ENCODE data around the gene PLCB1.
"Not testable (repeated sequence)": the region's sequence is repeated elsewhere in the genome, so short reads cannot be mapped to it uniquely, and the experiment has no call there.

The PLCB1 gene

GRCh38 chr20:8602389-8603116, 470.5 kb downstream of the PLCB1 start:
- DNase-seq (ENCODE audit: low read depth) = no peak

DNA sequence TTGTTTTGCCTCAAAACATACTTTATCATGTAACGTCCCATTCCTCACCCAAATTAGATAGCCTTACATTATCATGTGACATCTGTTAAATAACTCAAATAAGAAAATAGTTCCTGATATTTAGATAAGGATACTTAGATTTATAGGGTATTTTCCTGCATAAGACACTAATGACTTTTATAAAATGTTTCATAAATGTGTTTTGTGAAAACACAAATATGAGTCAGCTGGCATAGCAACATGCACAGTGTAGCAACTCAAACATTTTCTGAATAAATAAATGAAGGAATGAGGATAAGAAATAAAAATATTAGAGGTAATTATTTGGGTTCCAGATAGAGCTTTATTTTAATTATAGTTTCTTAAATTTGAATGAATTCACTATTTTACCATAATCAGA, 476.4 kb downstream of the PLCB1 start:
- DNase-seq (ENCODE audit: low read depth) = no peak

- peak; percentile 36 for DNase-seq (ENCODE audit: low read depth)
Measured at GRCh38 chr20:8616792-8617191, 484.7 kb downstream of the PLCB1 start.

GRCh38 chr20:8621001-8621400, 488.9 kb downstream of the PLCB1 start:
- DNase-seq (ENCODE audit: low read depth) = no peak

DNA sequence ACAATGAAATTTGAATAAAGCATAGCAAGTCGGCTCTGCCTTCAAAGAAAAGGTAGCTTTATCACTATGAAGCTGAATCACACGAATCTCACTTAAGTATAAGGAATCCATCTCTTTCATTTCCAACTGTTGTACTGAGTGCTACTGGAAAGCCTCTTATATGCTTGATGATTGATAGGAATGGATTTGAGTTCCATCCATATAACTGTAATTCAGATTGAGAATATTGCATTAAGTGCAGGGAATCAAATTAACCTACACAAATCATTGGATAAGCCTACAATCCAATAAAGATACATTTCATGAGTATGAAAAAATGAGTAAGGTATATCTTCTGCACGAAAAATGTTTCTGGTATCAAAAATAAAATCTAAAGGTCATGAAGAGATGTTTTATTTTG, 492.0 kb downstream of the PLCB1 start:
- no peak for DNase-seq (ENCODE audit: low read depth)

DNA sequence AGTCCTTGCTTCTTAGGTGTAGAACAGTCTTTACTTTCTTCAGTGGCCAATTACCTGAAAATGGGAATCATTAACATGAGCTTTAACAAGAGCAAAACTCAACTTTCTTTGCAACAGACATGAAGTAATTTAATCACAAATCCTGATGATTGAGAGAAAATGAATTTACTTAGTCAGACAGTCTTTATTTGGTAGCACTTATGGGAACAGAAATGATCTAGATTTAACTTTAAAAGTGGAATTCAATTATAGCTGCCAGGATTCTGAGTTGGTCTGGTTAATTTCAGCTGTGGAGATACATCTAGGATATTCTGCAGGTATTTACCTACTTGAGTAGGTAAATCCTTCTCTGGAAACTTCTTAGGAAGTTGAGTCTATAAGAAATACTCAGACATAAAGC, 492.6 kb downstream of the PLCB1 start:
- no peak for DNase-seq (ENCODE audit: low read depth)

GRCh38 chr20:8627340-8628004, 495.4 kb downstream of the PLCB1 start:
- DNase-seq (ENCODE audit: low read depth) = no peak

DNA sequence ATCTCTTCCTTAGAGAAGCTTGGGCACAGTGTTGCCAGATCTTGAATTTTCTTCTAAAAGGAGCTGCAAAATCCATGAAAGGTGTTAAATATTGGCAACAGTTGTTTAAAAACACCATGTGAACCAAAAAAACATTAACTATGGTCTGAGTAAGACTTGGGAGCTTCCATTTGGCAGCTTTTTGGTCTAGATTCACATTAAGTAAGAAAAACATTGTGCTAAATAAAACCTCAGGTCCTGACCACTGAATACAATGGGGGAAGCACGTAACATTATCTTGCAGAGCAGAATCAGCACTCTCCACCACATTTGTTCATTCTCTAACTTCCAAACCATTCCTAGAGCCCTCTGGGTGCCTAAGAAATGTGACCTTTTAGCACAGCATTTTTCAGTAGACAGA, 499.2 kb downstream of the PLCB1 start:
- DNase-seq (ENCODE audit: low read depth) = no peak

DNA sequence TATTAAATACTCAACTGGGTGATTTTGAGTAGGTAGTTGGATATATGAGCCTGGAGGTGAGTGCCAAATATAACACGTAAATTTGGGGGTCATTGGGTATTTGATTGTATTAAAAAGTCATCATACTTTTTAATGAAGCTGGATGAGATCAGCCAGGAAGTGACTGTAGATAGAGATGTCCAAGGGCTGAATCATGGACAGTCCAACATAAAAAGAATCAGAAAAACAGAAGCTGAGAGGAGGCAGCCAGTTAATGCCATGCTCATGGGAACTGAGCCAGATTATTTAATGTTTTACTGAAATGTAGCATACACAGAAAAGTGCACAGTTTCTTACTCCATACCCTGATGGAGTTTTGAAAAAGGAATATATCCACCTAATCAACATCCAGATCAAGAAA, 501.3 kb downstream of the PLCB1 start:
- no peak for DNase-seq (ENCODE audit: low read depth)

GRCh38 chr20:8635048-8635572, 503.0 kb downstream of the PLCB1 start:
- no peak for DNase-seq (ENCODE audit: low read depth)

DNA sequence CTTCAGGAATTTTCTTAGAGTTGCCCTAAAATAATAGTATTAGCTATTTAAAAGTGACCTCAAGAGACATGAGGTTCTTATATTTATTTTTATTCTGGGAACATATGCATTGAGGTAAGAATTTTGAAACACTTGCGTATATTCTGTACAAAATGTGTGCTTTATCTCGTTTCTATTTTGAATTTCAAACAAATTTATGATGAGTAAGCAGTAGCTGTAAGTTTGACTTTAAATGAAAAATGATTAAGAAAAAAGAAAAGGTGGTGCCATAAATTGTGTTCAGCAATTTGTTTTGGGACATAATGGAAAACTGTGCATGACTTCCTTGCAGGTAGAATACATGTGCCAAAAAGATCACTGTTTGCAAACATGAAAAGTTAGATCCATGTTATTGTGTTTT, 503.8 kb downstream of the PLCB1 start:
- no peak for DNase-seq (ENCODE audit: low read depth)

GRCh38 chr20:8639112-8639778, 507.2 kb downstream of the PLCB1 start:
- no peak for DNase-seq (ENCODE audit: low read depth)

DNA sequence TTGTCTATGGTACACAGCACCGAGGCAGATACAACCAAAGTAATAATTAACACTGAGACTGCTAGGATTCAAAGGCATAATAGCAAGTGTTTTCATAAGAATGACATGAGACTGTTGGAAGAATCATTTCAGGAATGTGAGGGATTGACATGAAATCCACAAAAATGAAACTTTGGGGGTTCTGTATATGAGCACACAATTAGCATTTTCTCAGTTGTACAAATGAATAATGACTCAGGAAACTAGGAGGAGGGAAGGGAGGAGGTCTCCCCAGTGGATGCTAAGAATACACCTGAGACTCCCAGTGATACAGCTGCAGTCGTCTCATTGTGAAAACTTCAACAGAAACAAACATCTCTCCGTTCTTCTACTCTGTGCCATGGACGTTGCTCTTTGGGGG, 508.4 kb downstream of the PLCB1 start:
- DNase-seq (ENCODE audit: low read depth) = no peak

- DNase-seq (ENCODE audit: low read depth) = no peak
Measured at GRCh38 chr20:8642247-8642646, 510.2 kb downstream of the PLCB1 start.

- not testable (repeated sequence) for DNase-seq (ENCODE audit: low read depth)
Measured at GRCh38 chr20:8644468-8644867, 512.4 kb downstream of the PLCB1 start.

DNA sequence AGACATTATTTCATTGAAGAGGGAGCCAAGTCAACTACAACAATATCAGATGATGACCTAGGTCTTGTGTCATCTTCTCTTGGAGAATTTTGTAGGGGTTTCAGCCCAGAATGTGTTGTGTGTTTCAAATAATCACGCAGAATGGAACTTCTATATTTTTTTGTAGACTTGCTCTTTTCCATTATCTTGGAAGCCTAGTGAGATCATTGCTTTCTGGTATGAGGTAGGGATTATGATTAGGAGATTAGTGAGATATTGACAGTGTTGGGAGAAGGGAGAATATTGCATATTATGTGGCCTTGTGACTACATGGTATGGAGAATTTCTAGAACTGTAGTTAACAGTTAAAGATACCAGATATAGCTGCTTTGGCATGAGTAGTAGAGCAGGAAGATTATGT, 513.3 kb downstream of the PLCB1 start:
- DNase-seq (ENCODE audit: low read depth) = no peak

DNA sequence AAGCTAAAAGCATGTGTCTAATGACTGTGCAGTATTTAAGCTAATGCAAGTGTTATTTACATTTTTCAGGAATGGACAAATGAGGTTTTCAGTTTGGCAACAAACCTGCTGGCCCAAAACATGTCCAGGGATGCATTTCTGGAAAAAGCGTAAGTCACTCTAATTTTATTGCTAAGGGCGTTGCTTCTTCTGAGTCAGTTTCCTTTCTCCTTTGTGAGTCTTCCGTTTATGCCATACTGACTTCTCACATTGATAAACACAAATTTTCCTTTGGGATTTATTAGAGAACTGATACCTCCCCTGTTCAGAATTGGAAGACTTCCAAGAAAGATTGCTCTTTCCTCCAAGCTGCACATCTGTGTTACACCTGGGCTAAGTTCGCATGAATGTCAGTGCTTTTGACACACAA, 514.0 kb downstream of the PLCB1 start:
- DNase-seq (ENCODE audit: low read depth) = peak; percentile 31

GRCh38 chr20:8646716-8647115, 514.6 kb downstream of the PLCB1 start:
- DNase-seq (ENCODE audit: low read depth) = no peak

DNA sequence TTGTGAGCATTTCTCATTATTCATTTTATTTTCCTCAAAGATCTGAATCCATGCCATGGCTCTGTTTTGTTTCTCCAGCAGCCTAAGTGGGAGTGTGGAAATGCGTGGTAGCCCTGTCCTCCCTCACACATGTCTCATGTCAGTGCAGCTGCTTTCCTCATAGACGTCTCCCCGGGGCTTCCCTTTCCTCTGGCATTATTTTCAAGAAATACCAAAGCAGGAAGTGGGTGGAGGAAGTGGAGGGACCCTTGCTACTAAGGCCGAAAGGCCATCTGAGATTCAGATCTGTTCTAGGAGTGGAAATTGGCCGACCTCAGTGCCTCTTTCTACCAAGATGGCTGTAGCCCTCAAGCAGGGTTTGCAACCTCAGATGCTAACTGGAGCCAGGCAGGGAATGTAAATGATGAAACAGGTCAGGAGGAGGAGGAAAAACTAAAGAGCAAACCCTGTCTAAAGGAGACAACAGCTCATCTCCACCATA, 515.9 kb downstream of the PLCB1 start:
- DNase-seq (ENCODE audit: low read depth) = no peak

DNA sequence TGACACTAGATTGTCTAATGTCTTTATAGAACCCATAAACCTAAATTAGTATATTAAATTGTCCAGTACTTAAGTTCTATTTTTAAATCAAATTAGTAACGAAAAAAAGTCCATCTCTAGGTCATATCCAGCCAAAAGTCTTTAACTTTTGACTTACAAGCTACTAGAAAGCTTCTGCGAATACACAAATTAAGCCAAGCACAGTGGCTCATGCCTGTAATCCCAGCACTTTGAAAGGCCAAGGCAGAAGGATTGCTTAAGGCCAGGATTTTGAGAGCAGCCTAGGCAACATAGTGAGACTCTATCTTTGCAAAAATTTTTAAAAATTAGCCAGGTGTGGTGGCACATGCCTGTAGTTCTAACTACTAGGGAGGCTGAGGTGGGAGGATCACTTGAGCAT, 516.4 kb downstream of the PLCB1 start:
- no peak for DNase-seq (ENCODE audit: low read depth)

DNA sequence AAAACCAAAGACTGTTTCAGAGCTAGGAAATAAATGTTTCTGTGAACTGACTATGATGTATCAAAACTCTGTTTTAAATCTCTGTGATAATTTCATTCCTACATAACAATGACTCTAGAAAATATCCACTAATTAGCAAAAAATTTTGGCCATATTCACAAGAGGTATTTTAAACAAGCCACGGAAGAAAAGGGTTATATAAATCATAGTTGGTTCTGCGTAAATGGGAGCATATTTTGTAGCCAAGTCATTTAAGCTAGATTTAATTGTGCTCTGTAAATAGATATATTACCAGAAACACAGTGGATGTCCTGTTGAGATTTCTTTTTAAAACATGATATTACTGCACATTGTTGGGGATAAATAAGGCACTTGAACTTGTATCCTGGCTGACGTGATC, 520.3 kb downstream of the PLCB1 start:
- no peak for DNase-seq (ENCODE audit: low read depth)

- DNase-seq (ENCODE audit: low read depth) = no peak
Measured at GRCh38 chr20:8654486-8654885, 522.4 kb downstream of the PLCB1 start.

DNA sequence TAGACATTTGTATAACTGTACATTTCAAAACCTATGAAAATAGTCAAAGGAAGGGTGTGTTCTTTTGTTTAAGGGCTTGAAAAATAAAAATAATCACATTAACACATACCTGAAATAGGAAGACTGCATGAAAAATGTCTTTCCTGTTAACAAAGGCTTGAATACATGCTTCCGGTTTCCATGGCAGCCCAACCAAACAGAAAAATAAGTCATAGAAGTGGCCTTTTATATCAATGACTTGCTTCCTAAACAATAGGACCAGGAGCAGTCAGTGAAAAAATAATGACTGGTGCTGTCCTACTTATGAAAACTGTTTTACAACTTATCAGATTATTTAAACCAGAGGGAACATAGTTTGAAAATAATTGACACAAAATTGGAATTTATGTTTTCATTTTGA, 524.3 kb downstream of the PLCB1 start:
- no peak for DNase-seq (ENCODE audit: low read depth)
